K562 (cell line): ENCODE data around the gene MTHFS. TPM values are rescaled to one million over a fixed set of nuclear protein-coding genes. Genes with fewer than 3 reads are reported as not detected.

Experiments used
- ATAC-seq: fragments of 200-7000 bp; cut with Tn5 transposase; 3 replicates; pipeline ENCODE4 v1.9.1; 2020; ENCODE audit warnings: moderate library complexity
- BruUV-seq: library from RNA; stranded (reverse); fragments of 400-500 nt; replicated peaks from 2 replicates; lab custom pipeline; 2021; lab: Mats Ljungman, UMichigan
- CTCF ChIA-PET: fragments of 300-600 bp; formaldehyde crosslinking; extraction: SDS; loops from one replicate; lab custom pipeline; 2021; ENCODE audit warnings: low intra/inter-chr PET ratio; lab: Yijun Ruan, JAX
- POLR2A ChIA-PET: fragments of 300-600, 350-650 bp; sonication (Branson Sonifier 250); formaldehyde crosslinking; extraction: SDS; loops from one replicate; lab custom pipeline; 2021; ENCODE audit warnings: antibody characterized with exemption, inconsistent platforms; lab: Yijun Ruan, JAX
- DNase-seq, 4 experiments: peaks; one replicate each; pipeline versions ENCODE4 v3.0.0 to v3.0.0-alpha.2; 2011 to 2018; ENCODE audit warnings: low spot score in 3 of 4, mixed read lengths in 3 of 4; ENCODE audit errors: extremely low read depth in 1 of 4
- FAIRE-seq: peaks from 2 replicates; lab custom pipeline; 2011; peaks lifted over from hg19 to GRCh38; lab: Jason Lieb, UNC
- H2AFZ ChIP-seq: 2 replicates; pipeline ENCODE4 v1.6.0; 2011; ENCODE audit warnings: low read depth, low read length, control low read depth, inconsistent platforms
- H3K27ac ChIP-seq: fragments of 200-600 bp; 3 replicates; pipeline ENCODE4 v1.8.0; 2011; ENCODE audit warnings: low read depth, mild to moderate bottlenecking, control low read depth, inconsistent platforms, low read length, moderate library complexity, mixed read lengths; ENCODE audit errors: extremely low read depth
- H3K27me3 ChIP-seq, 2 experiments: fragments of 300-600 bp in 1 of 2; 2 replicates in 1 of 2; 3 replicates in 1 of 2; pipeline versions ENCODE4 v1.6.0 to v1.8.0; 2011; ENCODE audit warnings: inconsistent platforms in 2 of 2, low read length in 2 of 2, mild to moderate bottlenecking in 1 of 2, mixed read lengths in 1 of 2, moderate library complexity in 1 of 2; ENCODE audit not compliant: control insufficient read depth in 2 of 2, insufficient read depth in 2 of 2
- H3K36me3 ChIP-seq: fragments of 300-600 bp; 3 replicates; pipeline ENCODE4 v1.8.0; 2011; ENCODE audit warnings: mild to moderate bottlenecking, low read length, inconsistent platforms; ENCODE audit not compliant: control insufficient read depth, insufficient read depth
- H3K4me1 ChIP-seq, 2 experiments: fragments of 200-600 bp in 1 of 2; replicated peaks in 1 of 2; 2 replicates in 1 of 2; 3 replicates in 1 of 2; pipeline versions ENCODE4 v1.5.1 to v1.8.0; 2011; ENCODE audit warnings: inconsistent platforms in 2 of 2, low read length in 2 of 2, mild to moderate bottlenecking in 1 of 2, mixed read lengths in 1 of 2, moderate library complexity in 1 of 2; ENCODE audit not compliant: control insufficient read depth in 2 of 2, insufficient read depth in 2 of 2
- H3K4me2 ChIP-seq: 2 replicates; pipeline ENCODE4 v1.6.1; 2011; ENCODE audit warnings: low read length, control low read depth, inconsistent platforms, mixed read lengths; ENCODE audit not compliant: insufficient read depth
- H3K4me3 ChIP-seq: fragments of 200-600 bp; sonication (generic), shearing (Covaris generic); 2 replicates; pipeline ENCODE4 v1.5.1; 2016; ENCODE audit warnings: control low read depth, inconsistent platforms
- H3K79me2 ChIP-seq: fragments of 200-600 bp; 3 replicates; pipeline ENCODE4 v1.8.0; 2011; ENCODE audit warnings: low read length, inconsistent platforms; ENCODE audit not compliant: control insufficient read depth, insufficient read depth
- H3K9ac ChIP-seq, 2 experiments: 2 replicates each; pipeline versions ENCODE4 v1.6.0 to v1.6.1; 2011; ENCODE audit warnings: low read depth in 2 of 2, low read length in 2 of 2, control low read depth in 1 of 2, inconsistent platforms in 1 of 2, mild to moderate bottlenecking in 1 of 2, mixed read lengths in 1 of 2; ENCODE audit not compliant: insufficient read depth in 1 of 2
- H3K9me1 ChIP-seq: one replicate; pipeline ENCODE4 v1.6.0; 2011; ENCODE audit warnings: inconsistent platforms, mild to moderate bottlenecking, low read length, moderate library complexity; ENCODE audit not compliant: control insufficient read depth, insufficient read depth
- H3K9me3 ChIP-seq: replicated peaks from 2 replicates; pipeline ENCODE4 v1.5.1; 2011; ENCODE audit warnings: low read depth, low read length, inconsistent platforms; ENCODE audit not compliant: control insufficient read depth, insufficient read depth
- H4K20me1 ChIP-seq: replicated peaks from 2 replicates; pipeline ENCODE4 v1.6.1; 2011; ENCODE audit warnings: low read length, inconsistent platforms, mixed read lengths; ENCODE audit not compliant: control insufficient read depth, insufficient read depth
- ZBTB40 ChIP-seq, 2 experiments: fragments of 450-650 bp in 1 of 2; sonication (generic) in 1 of 2; formaldehyde crosslinking in 1 of 2; IDR thresholded peaks; 2 replicates each; pipeline versions ENCODE4 v1.7.1 to v1.9.0; 2016 to 2022; ENCODE audit warnings: inconsistent platforms in 1 of 2, mild to moderate bottlenecking in 1 of 2, missing genetic modification reagents in 1 of 2
- ZNF318 ChIP-seq, 2 experiments: fragments of 450-650 bp; IDR thresholded peaks; 2 replicates each; pipeline ENCODE4 v1.6.1; 2016; ENCODE audit warnings: mild to moderate bottlenecking in 2 of 2, borderline replicate concordance in 1 of 2, low read depth in 1 of 2, moderate library complexity in 1 of 2
- WGBS: fragments of 100-300 bp; shearing (Covaris generic); methylation state at CpG from one replicate; pipeline ENCODE4 v1.1.6; 2016; ENCODE audit warnings: low coverage, mixed read lengths; ENCODE audit not compliant: insufficient coverage; ENCODE audit errors: missing lambda C conversion rate; 5-methylcytosine and 5-hydroxymethylcytosine counted together
- in situ Hi-C: fragments of 300-500 bp; cut with MboI; formaldehyde crosslinking; loops from 4 replicates; pipeline ENCODE4 v1.15.0; 2018; ENCODE audit warnings: inconsistent platforms, mixed read lengths
- intact Hi-C: fragments of 100-400 bp; cut with micrococcal nuclease; formaldehyde crosslinking; loops from 2 replicates; pipeline ENCODE4 v1.14.2; 2022
- polyA plus RNA-seq, 8 experiments: library from polyadenylated mRNA; depleted of rRNA in 4 of 8; stranded (reverse) in 5 of 8; unstranded in 3 of 8; fragments of >200 nt; fragmentation: Nextera tagmentation in 2 of 8; fragmentation: Illumina TruSeq in 1 of 8; extraction: Ambion mirVana in 2 of 8; extraction: Trizol in 1 of 8; gene quantifications; 2 replicates each; pipeline versions ENCODE4 v1.2.1 to v1.2.3, GENCODE V29; 2011 to 2014; ENCODE audit warnings: inconsistent platforms in 1 of 8, missing spikeins in 1 of 8
- total RNA-seq, 7 experiments: library from RNA; depleted of rRNA in 6 of 7; stranded (reverse); fragments of >200 nt in 6 of 7; fragmentation: Illumina TruSeq in 2 of 7; extraction: Trizol in 2 of 7; gene quantifications; 2 replicates each; pipeline versions ENCODE4 v1.2.1 to v1.2.3, GENCODE V29; 2011 to 2021; ENCODE audit warnings: low replicate concordance in 1 of 7

Gene MTHFS
- total and polyA plus RNA-seq, 9 of the 15 experiments (the other 6 are each of a cell fraction or from before 2014, with no cell fraction given) = 17.8 to 79.3 (median 41.7) TPM

- BruUV-seq = no TSS peak
- ATAC-seq = peak; percentile 4
- no peak for DNase-seq
- TF ChIP-seq ZBTB40 (IDR thresholded peaks at IDR 0.05) (0 out of 2 replicates have a peak, but pooled peaks have one; percentile 32), ZBTB40 (CRISPR knock-in tag; IDR thresholded peaks at IDR 0.05) (no peak), ZNF318 (IDR thresholded peaks at IDR 0.05; ENCODE audit: borderline replicate concordance in 1 of 2, low read depth in 1 of 2) (no peak)
Measured at GRCh38 chr15:79922512-79923078, 25.8 kb upstream of the MTHFS start.

More at GRCh38 chr15:79922512-79923078, 25.8 kb upstream of the MTHFS start:
- Histone ChIP-seq H3K27me3 (no peaks in the 10 kb centered on the region), H3K4me3 (peak overlapping the region; percentile 93), H3K4me1 (peaks cover 10 to 20% of the 10 kb centered on the region in 2 experiments; a peak in 4 of 5 replicates), H2AFZ (peak overlapping the region; percentile 70), H3K79me2 (peaks cover 38% of the 10 kb centered on the region), H3K9me3 (peaks cover 35% of the 10 kb centered on the region), H3K36me3 (peaks cover 33% of the 10 kb centered on the region), H4K20me1 (no peaks in the 10 kb centered on the region), H3K9me1 (no peaks in the 10 kb centered on the region), H3K4me2 (peak overlapping the region; percentile 91), H3K27ac (peak overlapping the region; percentile 91), H3K9ac (peak overlapping the region; percentile 89 to 99)
- in situ Hi-C loops (no loop called here), intact Hi-C loops (loop anchor here (2.0 to 5.0 kb wide), 2 partner anchors 70 to 234 kb away; no protein-coding TSS in a partner anchor)
- ChIA-PET CTCF (no interaction called here), POLR2A (interaction anchor here (0.6 to 2.8 kb wide), 8 partner anchors 11 to 329 kb away, joined by 3 to 15 read pairs (median 5); no protein-coding TSS in a partner anchor)
- WGBS = 5% methylated on average over 17 of the region's 17 CpGs
- peak; percentile 67 for FAIRE-seq
